HT1080 (cell line): ENCODE results near the gene GRIA3. TPM values are rescaled to one million over a fixed set of nuclear protein-coding genes. Genes with fewer than 3 reads are reported as not detected.
"Not testable (repeated sequence)": the region's sequence is repeated elsewhere in the genome, so short reads cannot be mapped to it uniquely, and the experiment has no call there.

Experiments
- DNase-seq: peaks from one replicate; pipeline ENCODE4 v3.0.0-alpha.2; 2015; ENCODE audit warnings: low read depth
- total RNA-seq: library from RNA; depleted of rRNA; stranded (reverse); fragments of >200 nt; shearing (Covaris generic); gene quantifications from 2 replicates; pipeline ENCODE4 v1.2.3, GENCODE V29; 2014

The GRIA3 gene
- total RNA-seq, 1 experiment from 2014 or later: not detected

DNA sequence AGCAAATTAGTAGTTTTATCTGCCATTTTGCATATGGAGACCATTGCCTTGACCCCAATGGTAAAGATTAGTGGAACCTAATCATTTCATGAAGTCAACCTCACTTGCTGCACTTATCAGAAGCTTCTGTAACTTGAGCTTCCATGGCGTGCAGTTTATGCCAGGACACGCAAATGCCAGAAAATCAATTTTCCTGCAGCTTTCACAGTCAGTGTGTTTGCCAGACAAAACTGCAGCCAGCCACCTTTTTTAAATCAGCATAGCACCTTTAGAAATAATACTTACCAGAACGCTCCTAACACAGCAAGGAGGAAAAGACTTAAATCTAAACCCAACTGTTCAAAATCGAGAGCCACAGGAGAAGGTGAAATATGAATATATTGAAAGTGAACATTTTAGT, 265.3 kb downstream of the GRIA3 start:
- DNase-seq: no peak

DNA sequence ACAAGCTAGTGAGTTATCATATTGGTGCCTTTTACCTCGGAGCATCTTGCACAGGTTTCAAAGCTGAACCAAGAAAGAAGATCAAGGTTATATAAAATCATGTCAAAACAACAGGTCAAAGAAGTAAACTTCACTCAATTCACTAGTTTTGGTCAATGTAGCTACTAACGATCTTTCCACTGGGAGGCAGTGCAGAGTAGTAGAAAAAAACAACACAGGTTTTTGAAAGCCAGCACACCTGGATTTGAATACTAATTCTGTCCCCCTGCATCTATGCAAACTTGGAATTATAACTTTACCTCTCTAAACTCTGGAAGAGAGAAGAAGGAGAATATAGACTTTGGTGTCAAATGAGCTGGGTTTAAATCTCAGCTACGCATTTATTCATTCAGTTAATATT, 266.1 kb downstream of the GRIA3 start:
- no peak for DNase-seq

DNA sequence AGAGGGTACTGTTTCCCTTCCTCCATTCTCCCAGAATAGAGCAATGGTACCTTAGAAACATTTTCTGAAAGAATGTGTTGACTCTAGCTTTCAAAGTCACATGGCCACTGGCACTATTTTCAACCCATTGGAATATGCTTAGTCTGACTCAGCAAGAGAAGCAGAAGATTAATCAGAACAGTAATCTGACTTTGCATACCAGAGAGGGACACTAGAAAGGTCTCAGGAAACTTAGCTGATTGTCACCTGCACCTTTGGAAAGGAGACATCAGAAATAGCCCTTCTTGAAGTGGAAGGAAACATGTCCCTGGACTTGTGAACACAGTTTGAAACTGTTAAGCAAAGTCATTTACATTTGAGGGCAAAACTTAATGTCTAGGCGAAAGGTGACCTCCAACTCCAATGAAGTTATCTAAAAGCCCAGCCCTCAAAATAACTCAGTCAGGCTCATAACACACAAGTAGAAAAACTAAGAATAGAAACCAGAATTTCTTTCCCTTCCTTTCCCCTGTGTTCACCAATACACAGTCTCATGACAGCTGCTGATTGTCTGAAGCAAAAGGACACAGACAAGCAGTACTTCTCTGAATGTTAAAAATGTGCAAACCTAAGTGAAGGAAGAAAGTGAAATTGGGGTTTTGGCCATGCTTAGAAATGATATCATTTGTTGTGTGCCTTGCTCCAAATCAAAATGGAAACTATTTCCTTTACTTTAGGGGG, 270.8 kb downstream of the GRIA3 start:
- no peak for DNase-seq

DNA sequence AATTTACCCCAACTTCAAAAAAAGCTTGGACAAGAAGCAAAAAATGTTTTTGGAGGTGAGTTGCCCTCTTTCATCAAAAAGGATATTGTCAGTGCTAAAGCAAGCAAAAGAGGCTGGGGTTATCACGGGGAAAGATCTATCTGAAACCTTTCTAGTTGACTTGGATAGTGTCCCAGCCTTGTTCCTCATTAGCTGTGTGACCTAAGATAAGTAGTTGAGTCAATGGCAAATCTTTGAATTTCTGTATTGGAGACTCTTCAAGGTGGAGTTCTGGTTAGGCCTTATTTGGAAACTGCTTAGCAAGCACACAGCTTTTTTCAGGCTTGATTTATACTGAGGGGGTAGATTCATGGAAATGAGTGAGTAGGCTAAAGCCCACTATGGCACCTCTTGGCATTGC, 271.6 kb downstream of the GRIA3 start:
- no peak for DNase-seq

DNA sequence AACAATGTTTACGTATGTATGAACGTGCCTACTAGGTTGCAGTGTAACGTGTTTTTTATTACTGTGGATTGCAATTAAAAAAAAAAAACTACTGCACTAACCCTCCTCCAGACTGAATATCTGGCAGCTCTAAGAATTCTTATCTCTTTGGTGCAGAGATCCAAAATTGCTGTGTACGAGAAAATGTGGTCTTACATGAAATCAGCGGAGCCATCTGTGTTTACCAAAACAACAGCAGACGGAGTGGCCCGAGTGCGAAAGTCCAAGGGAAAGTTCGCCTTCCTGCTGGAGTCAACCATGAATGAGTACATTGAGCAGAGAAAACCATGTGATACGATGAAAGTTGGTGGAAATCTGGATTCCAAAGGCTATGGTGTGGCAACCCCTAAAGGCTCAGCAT, 280.6 kb downstream of the GRIA3 start:
- no peak for DNase-seq

DNA sequence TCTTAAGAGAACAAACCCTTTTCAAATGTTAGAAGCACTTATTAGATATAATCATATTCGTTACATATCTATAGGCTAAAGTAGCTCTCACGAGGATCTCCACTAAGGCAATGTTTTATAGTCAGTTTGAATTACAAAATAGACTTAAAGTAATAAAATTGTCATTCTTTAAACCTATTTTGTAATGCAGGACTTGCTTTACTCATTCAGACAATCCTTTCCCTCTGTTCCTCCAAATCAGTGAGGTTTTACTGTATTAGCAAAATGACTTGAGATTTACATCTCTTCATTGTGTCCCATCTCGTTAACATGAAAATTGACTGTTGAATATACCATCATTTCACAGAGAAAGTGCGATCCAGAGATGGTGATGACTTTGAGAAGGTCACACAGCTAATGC, 284.4 kb downstream of the GRIA3 start:
- no peak for DNase-seq

DNA sequence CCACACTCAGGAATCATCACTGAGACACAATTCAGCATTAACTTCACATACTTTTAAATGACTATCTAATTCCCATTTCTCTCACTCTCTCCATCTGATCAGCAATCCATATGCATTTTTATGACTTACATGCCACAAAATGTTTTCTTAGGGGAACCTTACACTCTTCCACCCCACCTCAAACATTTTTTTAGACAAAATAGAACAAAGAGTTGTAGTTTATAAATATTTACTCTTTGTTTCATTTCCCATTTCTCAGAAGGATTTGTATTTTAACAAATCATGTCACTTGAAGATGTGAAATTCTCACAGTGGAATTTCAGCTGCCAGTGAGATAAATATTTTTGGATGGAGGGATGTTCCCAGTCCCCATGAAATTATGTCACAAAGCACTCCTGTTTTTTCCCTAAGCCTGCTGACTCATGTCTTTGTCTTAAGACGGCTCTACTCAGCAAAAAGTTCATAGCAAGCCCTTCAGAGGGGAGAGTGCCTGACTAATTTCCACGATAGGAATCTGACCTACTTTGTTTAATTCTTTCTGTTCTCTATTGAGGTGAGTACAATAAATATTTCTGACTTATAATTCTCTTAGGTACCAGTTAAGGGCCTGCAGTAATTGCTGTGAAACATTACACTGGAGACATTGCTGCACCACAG, 291.1 kb downstream of the GRIA3 start:
- peak; percentile 10 for DNase-seq

DNA sequence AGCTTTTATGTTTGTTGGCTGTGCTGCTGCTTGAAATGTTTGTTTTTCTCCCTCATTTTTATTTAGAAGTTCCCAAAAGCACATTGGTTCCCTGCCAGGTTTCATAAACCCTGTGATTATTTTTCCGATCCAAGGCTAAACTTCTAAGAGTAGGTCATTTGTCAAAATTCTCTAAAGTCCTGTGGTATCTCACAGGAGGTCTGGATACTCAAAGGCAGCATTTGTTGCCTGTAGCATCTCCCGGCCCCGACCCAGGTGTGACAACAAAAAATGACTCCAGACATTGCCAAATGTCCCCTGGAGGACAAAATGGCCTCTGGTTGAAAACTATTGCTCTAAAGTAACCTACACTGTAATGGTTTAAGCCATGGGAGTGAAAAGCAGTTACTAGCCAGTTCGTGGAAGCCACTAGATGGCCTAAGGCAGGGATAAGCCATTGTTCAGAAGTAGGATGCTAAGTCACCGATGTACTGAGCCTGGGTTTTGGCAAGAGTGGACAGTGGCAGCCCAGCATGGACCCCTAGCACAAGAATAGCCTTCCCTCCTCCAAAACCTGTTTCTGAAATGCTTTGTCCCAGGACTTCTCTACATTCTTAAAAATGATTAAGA, 292.6 kb downstream of the GRIA3 start:
- no peak for DNase-seq

DNA sequence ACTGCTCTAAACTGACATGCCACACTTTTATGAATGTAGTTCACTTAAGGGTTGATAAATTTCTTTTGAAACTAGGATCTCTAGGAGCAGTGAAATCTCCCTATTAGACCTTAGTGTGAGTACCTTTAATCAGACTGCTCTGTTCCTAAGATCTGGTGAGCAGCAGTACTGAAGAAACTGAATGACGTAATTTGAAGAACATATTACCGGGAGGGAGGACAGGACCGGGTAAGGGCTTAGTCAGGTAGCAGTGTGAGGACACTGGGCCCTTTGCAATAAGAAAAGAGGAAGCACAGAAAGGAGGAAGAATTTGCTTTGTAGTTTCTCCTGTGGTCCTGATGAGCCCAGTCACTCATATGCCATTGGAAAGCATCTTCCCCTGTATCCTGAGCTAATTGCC, 293.6 kb downstream of the GRIA3 start:
- DNase-seq: no peak

DNA sequence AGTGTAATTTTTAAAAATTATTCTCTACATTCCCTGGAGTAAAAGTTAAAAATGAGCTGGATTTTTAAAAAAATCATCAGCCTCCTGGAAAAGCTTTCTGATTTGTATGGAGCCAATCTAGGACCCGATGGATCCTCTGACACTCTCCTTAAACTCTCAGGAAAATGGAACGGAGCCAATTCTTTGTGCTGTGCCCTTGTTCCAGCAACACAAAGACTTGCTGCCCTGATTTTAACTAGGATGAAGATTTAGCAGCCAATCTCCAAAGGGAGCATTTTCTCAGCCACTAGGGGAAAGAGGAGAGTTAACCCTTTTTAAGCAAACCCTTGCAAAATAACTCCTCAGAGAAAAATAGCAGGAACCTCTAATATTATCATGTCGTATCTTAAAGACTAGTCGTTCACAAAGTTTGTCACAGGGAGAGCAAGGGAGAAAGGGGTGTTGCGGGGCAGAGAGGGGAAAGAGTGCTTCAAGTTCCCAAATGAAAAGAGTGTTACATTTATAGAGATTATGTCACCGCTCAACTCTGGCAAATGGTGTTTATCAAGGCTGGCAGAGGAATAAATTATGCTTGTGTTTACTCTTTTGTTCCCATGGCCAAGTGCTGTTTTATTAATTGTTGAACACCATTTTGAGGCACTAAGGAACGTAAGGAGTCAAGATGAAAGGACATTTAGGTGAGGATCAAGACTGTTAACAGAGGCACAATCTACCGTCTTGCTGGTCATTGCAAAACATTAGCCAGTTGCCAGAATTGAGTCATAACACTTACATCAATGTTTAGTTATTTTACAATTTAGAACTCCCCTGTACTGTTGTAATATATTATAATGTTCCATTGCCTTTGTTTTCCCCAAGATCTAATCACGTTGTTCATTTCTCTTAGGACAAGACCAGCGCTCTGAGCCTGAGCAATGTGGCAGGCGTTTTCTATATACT, 298.1 kb downstream of the GRIA3 start:
- DNase-seq: no peak

DNA sequence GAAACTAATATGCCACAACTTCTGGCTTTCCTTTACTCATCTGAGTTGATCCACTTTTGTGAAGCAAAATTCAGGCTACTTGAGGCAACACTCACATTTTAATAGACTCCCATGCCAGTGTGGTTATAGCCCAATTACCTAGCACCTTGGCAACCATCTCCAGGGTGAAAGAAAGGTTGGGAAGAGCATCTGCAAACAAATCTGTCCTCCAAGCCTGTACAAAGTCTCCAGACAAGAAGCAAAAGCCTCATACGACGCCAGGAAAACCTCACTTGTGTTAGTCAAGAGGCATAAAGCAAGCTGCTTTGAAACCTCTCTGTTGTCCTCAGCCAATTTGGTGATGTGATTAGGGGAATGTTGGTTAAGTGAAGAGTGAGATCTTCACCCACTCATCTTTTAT, 302.2 kb downstream of the GRIA3 start:
- no peak for DNase-seq

DNA sequence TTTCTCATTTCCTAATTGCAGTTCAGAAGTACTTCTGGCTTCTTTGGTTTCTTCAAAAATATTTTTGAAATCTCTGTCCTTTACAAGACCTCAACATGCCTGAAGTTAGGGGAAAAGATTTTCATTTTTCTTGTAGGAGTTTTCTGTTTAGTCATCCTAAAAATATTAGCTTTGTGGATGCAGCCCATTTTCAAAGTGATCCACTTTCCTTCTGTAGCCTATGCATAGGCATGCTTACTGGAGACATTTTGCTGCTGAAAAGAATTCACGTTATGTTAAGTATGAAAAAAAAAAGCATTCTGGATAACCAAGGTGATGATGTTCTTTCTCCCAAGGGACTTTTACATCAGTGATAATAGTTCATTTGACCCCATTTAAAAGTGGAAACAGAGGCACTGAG, 303.2 kb downstream of the GRIA3 start:
- no peak for DNase-seq

DNA sequence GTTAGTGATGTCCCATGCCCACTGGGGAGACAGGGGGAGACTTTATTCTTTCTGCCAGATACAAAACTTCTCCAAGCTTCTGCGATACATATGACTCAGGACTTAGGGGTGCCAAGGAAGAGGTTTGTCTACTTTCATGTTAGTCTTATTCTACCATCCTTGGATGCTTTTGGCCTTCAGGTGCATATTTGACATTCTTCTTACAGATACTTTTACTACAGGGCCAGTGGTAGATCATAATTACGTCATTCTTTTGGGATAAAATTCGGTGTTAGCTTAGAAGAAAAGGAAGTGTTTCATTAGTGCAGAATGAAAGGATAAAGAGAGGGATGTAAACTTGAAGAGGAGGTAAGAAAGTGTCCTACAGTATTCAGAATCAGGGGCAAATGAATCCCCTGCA, 303.6 kb downstream of the GRIA3 start:
- peak; percentile 1 for DNase-seq

DNA sequence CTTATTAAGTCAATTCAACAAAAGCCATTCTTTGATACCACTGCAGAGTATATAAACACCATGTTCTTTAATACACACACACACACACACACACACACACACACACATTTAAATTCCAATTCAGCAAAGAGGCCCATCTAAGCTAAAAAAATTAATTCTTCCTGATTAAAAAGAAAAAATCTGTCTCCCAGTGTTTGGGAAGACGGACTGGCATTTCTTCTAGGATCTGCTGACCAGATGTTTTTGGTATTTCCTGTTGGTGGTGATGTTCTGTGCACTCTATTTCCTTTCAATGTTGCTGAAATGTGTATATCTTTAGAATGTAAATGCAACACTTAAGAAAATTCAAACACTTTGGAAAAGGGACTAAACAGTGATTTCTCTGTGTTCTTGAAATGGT, 304.9 kb downstream of the GRIA3 start:
- DNase-seq: no peak

DNA sequence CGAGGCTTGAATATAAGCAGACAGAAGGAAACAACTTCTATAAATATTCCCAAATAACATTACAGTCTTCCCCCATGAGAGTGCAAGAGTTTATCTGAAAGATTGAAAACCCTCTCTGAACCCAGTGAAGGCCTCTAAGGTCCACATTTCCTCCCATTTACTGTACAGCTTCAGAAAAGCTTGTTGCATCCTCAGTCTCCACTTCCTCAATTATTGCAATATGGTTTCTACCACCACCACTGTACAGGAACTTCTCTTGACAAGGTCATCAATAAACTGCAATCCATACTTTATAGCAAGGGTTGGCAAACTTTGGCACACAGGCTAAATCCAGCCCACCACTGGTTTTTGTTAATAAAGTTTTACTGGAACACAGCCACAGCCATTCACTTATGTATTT, 309.8 kb downstream of the GRIA3 start:
- DNase-seq: no peak

DNA sequence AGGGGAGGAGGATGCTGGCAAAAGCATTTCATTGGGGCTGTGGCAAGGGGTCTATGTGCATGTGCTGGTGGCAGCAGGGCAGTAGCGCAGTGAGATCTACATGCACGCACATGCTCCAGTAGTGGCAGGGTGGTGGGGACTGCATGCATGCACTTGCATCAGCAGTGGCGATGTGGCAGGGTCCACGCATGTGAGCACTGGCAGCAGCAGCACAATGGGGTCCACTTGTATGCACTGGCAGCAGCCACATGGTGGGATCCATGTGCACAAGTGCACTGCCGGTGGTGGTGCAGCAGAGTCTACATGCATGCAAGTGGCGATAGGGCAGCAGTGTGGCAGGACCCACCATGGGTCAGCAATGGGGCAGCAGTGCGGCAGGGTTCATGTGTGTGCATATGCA, 315.7 kb downstream of the GRIA3 start:
- no peak for DNase-seq

DNA sequence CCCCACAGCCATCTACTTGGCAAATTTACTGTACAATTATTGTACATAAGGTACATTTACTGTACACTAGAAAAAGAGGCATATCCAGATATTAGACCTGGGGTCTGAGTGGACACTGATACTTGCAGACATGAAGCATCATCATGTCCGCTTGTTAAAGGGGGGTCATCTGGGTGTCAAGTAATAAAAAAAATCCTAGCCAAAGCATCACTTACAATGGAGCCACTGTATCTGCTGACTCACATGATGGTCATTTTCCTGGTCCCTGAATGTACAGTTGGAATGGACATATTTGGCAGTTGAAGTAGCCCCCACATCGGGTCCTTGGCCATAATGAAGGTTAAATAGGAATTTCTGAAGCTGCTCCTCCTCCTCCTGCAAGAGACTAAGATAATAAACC, 320.0 kb downstream of the GRIA3 start:
- DNase-seq: peak; percentile 79

DNA sequence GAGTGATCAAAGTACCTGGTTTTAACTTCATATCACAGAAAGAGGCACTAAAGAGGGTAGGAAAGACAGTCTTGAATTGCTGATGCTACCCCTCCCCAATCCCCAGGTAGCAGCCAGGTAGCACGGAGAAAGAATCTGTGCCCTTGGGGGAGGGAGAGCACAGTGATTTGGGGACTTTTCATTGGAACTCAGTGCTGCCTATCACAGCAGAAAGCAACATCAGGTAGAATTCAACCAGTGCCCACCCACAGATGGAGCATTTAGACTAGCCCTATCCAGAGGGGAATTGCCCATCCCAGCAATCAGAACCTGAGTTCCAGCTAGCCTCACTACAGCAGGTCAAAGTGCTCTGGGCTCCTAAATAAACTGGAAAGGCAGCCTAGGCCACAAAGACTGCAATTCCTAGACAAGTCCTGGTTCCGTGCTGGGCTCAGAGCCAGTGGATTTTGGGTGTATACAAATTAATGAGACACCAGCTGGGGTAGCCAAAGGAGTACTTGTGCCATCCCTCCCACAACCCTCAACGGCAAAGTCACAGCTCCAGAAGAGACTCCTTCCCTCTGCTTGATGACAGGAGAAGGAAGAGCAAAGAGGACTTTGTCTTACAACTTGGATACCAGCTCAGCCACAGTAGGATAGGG, 320.7 kb downstream of the GRIA3 start:
- DNase-seq: no peak

DNA sequence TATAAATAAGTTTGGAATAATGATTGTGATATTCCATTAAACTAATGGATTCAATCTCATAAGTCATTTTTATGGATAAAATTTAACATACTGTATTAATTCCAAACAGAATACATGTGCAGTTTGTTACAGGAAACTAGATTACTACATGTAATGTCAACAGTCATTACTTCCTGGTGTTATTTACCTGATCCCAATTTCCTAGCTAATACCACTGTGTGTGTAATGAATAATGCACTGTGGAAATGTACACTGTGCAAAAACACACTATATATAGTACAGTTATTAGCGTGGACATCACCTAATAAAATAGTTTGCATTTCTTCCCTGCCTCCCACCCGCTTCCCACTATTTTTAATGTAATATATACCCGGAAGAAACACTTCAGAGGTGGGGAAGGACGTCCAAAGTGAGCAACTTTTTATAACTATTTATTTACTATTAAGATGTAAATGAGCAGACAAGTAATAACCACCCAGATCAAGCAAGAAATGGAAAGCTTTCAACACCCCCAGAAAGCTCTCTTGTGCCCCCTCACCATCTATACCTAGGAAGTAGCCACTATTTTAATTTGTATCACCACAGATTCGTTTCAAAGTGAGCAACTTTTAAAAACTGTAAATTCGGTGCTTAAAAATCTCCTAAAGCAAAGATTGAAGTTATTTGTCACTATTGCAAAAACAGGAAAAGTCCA, 329.7 kb downstream of the GRIA3 start:
- no peak for DNase-seq

DNA sequence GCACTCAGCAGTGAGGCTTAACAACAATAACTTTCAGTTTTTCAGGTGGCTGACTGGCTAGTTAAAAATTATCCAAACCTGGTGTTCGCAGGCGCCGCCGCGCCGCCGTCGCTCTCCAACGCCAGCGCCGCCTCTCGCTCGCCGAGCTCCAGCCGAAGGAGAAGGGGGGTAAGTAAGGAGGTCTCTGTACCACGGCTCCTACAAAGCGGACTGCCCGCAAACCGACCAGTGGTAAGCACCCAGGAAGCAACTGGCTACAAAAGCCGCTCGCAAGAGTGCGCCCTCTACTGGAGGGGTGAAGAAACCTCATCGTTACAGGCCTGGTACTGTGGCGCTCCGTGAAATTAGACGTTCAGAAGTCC, 330.2 kb downstream of the GRIA3 start:
- DNase-seq: not testable (repeated sequence)

DNA sequence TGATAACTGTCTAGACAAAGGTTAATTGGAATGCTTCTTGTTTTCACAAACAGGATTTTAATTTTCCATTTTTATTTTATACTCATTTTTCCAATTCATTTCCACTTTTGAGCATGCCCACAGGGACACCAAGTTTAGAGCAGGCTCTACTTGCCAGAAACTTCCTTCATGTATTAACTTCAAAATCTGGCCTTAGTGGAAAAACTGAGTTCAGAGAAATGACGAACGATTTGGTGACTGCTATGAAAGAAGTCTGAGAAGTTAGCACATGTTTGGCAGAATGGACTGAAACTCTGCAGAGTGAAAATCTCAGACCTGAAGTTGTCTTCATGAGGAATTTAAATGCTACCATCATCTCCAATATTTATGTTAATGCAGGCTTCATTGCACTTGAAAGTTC, 334.7 kb downstream of the GRIA3 start:
- DNase-seq: no peak
